Mammary epithelial cell (primary cell): ENCODE measurements around the gene EMILIN2.

Experiments used
- CTCF ChIP-seq, 2 donors: IDR thresholded peaks in 1 of 2; conservative IDR thresholded peaks in 1 of 2; 2 replicates each; pipeline ENCODE4 v1.5.1; 2011 to 2012; ENCODE audit warnings: inconsistent platforms in 2 of 2, low read length in 2 of 2, mild to moderate bottlenecking in 2 of 2, control low read depth in 1 of 2, low read depth in 1 of 2; ENCODE audit not compliant: insufficient read depth in 1 of 2; ENCODE audit errors: extremely low read depth in 1 of 2
- EZH2 ChIP-seq: IDR thresholded peaks from 2 replicates; pipeline ENCODE4 v1.6.1; 2012; ENCODE audit warnings: low read length, inconsistent platforms, borderline replicate concordance

GRCh38 chr18:2932247-2933181 is 85.7 kb downstream of the EMILIN2 start:
- TF ChIP-seq CTCF (conservative IDR thresholded peaks at IDR 0.05 in 1 of 2, IDR thresholded peaks at IDR 0.05 in 1 of 2; ENCODE audit: extremely low read depth in 1 of 2, insufficient read depth in 1 of 2, low read depth in 1 of 2, low read length in 2 of 2) (peak; percentile 61 to 65), EZH2 (no peak)
